Measurements from ENCODE around the gene RUNX2.

- TF ChIP-seq POLR2A (IDR thresholded peaks at IDR 0.05; ENCODE audit: low read depth, low read length): no peak
- no peak for TF ChIP-seq POLR2AphosphoS5 (IDR thresholded peaks at IDR 0.05; ENCODE audit: low read depth, low read length)
- no peak for TF ChIP-seq TAF1 (IDR thresholded peaks at IDR 0.05; ENCODE audit: borderline replicate concordance, low read depth, low read length)
Observed at GRCh38 chr6:45419571-45420082, 91.5 kb downstream of the RUNX2 start.
